Stimulated activated CD4-positive, alpha-beta T cell treated with anti-CD3 and anti-CD28 coated beads, Interleukin-4, amount 100 ng/mL, for 4 hours (primary cell): ENCODE data around the gene ZNF141.
"Not testable (repeated sequence)": the region's sequence is repeated elsewhere in the genome, so short reads cannot be mapped to it uniquely, and the experiment has no call there.

Source experiments
- DNase-seq, 2 experiments: peaks; one replicate each; pipeline ENCODE4 v3.0.0-alpha.2; 2020

ZNF141 gene

DNA sequence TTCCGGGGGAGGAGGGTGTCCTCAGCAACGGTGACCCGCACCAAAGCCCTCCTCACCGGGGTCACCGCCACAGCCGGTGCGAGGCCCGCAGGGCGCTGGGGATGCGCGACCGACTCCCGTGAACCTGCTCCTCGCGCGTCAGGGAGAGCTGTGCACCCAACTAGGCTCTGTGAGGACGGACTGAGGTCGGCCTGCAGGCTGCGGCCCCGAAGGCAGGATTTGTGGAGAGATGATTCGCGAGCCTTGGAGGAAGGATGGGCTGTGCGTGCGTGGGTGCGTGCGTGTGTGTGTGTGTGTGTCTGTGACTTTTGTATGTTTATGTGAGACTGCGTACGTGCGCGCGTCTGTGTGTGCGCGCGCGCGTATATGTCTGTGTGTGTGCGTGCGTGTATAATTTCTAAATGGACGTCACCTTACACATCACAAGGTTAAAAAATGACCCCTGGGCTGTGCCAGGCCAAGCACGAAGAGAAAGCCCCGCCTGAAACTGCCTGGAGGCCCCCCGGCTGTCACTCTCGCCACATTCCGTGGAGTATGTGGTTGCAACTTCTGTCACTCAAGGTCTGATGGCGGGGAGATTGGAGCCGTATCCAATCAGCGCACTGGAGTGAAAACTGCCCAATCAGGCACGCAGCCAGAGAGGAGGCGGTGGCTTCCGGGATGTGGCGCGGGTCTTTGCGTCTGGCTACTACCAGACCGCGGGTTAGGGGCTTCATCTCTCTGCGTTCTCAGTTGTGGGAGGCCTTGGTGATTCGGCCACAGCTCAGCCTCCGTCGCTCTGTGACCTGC, at the start of gene ZNF141:
Gene ZNF141 (plus strand): TSS at position 672 of the 789 bp plus-strand sequence. CDS start 170 bp downstream, outside the sequence.
- DNase-seq = peak; percentile 79 to 88

GRCh38 chr4:288891-289290, 48.7 kb upstream of the ZNF141 start:
- DNase-seq = no peak

DNA sequence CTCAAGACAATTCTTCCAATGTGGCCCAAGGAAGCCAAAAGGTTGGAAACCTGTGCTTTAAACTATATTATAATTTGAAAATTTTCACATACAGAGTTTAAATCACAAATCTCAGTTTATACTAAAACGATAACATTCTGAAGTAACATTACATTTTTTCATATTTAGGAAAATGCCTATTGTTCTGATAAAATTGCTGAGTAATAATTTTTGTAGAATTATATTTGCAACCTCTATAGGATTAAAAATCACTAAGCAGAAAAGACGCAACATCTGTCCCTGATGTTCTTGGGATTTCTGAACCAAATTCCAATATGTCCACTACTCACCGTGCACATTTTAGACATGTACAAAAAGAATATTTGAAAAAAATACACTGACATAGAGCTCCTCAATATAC, 42.9 kb upstream of the ZNF141 start:
- DNase-seq = no peak

DNA sequence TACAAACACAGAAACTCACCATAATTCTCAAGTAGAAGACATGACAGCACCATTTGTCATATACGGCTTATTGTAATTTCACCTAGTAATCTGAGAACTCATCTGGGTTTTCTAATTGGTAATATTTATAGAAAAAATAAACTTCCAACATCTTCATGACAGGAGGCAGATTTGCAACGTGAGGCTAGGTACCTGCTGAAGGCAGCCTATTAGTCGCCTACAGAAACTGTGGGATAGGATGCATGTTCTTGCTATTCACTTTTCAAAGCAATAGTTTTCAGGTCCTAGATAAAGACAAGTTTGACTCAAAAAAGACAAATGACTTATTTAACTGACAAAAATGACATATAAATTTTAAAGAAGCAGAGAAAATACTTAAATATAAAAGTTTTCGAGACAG, 35.2 kb upstream of the ZNF141 start:
- DNase-seq = no peak

GRCh38 chr4:304516-304915, 33.1 kb upstream of the ZNF141 start:
- DNase-seq = not testable (repeated sequence)

GRCh38 chr4:304969-305680, 32.5 kb upstream of the ZNF141 start, which contains the start of gene ZNF732:
TSS of gene ZNF732 (minus strand) at chr4:305474. CDS start at chr4:305310, 164 bp downstream.
- DNase-seq = no peak

DNA sequence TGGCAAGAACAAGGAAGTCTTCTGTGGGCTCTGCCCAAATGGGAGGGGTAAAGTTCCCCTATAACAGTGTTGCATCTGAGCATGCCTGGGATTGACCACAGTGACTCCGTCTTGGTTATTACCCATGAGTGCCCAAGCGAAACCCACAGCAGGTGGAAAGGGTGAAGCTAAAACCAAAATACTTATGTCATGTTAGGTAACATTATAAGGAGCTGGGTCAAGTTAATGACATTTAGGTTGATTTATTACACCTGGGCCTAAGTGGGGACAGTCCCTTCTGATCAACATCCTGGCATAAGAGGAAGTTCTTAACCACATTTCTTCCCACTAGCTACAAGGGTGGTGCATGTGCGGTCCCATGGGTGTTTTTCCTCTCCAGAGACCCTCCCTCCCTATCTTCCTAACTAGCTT, 31.1 kb upstream of the ZNF141 start:
- DNase-seq = no peak

GRCh38 chr4:309807-310206, 27.8 kb upstream of the ZNF141 start:
- no peak for DNase-seq

DNA sequence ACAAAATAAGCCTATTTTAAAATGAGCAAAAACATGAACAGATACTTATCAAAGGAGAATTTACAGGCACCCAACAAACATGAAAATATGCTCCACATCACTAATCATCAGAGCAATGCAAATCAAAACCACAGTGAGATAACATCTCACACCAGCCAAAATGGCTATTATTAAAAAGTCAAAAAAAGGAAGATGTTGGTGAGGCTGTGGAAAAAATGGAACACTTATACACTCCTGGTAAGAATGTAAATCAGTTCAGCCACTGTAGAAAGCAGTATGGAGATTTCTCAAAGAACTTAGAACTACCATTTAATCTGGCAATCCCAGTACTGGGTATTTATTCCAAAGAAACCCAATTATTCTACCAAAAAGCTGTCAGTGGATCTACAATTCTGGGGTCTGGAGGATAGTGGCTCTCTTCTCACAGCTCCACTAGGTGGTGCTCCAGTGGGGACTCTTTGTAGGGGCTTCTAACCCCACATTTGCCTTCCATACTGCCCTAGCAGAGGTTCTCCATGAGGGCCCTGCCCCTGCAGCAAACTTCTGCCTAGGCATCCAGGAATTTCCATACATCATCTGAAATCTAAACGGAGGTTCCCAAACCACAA, 23.2 kb upstream of the ZNF141 start:
- DNase-seq = no peak

GRCh38 chr4:328729-329128, 8.9 kb upstream of the ZNF141 start:
- no peak for DNase-seq

- DNase-seq = no peak
Observed at GRCh38 chr4:335515-335914, 2.1 kb upstream of the ZNF141 start.

DNA sequence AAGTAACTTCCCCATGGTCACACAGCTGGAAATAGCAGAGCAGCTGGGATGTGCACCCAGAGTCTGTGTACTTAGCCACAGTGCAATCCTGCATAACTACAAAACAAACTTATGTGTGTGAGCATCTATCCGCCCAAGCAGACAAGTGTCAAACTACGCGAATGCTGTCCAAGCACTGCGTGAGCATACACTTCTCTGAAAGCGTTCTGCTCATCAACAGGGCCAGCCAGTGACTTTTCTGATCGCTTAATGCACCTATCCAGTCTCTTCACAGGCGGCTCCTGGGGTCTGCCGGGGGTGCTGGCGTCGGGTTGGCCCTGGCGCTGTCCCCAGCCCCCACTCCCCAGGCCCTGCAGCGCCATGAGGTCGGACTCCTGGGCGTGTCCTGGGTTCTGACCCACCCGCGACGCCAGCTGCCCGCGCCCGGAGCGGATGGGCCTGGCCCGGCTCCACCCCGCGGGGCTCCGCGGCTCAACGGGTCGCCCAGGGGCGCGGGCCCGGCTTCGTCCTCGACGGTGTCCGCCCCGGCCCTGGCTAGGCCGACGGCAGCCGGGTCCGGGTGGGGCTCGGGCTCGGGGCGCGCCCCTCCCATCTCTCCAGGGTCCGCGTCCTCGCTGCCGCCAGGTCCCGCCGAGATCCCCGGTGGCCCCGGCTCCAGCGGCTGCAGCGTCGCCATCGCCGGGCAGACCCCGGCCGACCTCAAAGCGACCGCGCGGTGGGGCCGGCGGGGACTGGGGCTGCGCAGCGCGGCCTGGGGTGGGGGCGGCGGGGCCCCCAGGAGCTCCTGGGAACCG, 1.3 kb upstream of the ZNF141 start:
- DNase-seq = no peak

DNA sequence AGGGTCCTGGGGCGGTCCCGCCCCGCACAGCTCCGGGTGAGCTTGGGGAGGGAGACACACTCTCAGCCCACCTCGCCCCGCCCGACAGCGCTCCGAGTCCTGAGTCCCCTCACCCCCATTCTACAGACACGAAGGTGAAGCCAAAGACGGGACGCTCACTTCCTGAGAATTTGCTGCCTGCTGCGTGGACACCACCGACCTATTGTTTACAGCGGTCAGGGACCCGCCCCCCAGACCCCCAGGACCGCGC, 796 bp upstream of the ZNF141 start:
- no peak for DNase-seq

GRCh38 chr4:337932-338758, 531 bp downstream of the ZNF141 start:
- DNase-seq = peak; percentile 59 to 70

DNA sequence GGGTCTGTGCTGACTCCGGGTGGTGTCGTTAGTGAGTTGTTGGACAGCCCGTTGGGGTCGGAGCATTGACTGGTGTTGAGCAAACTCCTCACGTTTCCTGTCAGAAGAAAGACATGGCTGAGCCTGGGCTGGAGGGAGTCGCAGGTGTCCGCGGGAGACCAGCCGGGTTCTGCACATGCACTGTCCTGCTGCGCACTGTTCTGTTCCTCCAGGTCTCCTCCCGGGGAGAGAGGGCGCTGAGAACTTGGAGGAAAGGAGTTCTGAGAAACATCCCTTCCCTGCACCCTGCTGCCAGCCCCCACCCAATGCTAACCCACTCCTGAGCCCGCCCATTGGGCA, 1.1 kb downstream of the ZNF141 start:
- DNase-seq = no peak

DNA sequence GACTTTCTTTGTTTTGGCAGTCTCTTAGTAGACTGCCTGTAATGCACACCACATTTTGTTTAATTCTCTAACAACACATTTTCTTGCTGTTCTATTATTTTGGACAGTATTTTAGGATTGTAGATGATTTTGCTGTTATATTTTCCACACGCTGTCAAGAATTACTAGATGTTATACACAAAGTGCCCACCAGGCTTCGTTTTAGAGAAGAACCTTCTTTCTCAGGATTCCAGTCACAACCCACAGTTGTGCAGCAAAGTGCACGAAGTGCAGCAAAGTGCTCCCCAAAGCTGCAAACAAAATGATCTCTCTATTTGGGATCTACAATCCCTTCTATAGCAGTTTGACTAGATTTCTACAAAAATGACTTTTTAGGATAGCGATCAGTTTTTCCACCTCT, 2.4 kb downstream of the ZNF141 start:
- no peak for DNase-seq

- no peak for DNase-seq
Observed at GRCh38 chr4:373062-373839, 35.6 kb downstream of the ZNF141 start.

GRCh38 chr4:374298-375160, 36.9 kb downstream of the ZNF141 start:
- no peak for DNase-seq

DNA sequence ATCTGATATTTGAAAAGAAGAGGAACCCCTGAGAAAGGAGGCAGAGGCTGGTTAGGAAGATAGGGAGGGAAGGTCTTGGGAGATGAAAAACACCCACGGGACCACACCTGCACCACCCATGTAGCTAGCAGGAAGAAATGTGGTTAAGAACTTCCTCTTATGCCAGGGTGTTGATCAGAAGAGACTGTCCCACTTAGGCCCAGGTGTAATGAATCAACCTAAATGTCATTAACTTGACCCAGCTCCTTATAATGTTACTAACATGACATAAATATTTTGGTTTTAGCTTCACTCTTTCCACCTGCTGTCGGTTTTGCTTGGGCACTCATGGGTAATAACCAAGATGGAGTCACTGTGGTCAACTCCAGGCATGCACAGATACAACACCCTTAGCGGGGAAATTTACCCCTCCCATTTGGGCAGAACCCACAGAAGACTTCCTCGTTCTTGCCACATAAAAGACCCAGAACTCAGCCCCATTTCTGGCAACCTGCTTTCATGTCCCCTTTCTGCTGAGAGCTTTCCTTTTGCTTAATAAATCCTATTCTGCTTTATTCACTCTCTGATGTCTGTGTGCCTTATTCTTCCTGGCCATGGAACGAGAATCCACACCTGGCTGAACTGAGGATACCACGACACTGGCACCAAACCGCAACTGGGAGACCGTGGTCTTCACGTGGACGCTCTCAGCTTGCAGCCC, 46.8 kb downstream of the ZNF141 start:
- DNase-seq = no peak
